Esophagus muscularis mucosa (tissue), 4 donors: ENCODE results near the gene VSTM2B. TPM values are rescaled to one million over a fixed set of nuclear protein-coding genes. Genes with fewer than 3 reads are reported as not detected.

Experiments
- DNase-seq: peaks from one replicate; pipeline ENCODE4 v3.0.0-alpha.2; 2017; ENCODE audit errors: extremely low spot score
- H3K27ac ChIP-seq, 4 donors: fragments of 200-600 bp; sonication (generic); replicated peaks in 1 of 4; 1 replicate in 3 of 4; 2 replicates in 1 of 4; pipeline ENCODE4 v1.5.1; 2016 to 2019; ENCODE audit warnings: mild to moderate bottlenecking in 1 of 4
- H3K27me3 ChIP-seq, 4 donors: fragments of 200-600 bp; sonication (generic); one replicate each; pipeline versions ENCODE4 v1.5.1 to v1.6.0; 2016 to 2019
- H3K36me3 ChIP-seq, 4 donors: fragments of 200-600 bp; sonication (generic); one replicate each; pipeline ENCODE4 v1.5.1; 2016 to 2019
- H3K4me1 ChIP-seq, 4 donors: fragments of 200-600 bp; sonication (generic); one replicate each; pipeline ENCODE4 v1.5.1; 2016 to 2019
- H3K4me3 ChIP-seq, 4 donors: fragments of 200-600 bp; sonication (generic); 1 replicate in 2 of 4; 2 replicates in 2 of 4; pipeline ENCODE4 v1.5.1; 2016 to 2019; ENCODE audit warnings: mild to moderate bottlenecking in 4 of 4, moderate library complexity in 1 of 4
- H3K9me3 ChIP-seq, 4 donors: fragments of 200-600 bp; sonication (generic); 1 replicate in 3 of 4; 2 replicates in 1 of 4; pipeline ENCODE4 v1.5.1; 2016 to 2019
- CTCF ChIP-seq, 3 experiments: fragments of 200-600 bp in 2 of 3; fragments of 450-650 bp in 1 of 3; sonication (generic) in 2 of 3; IDR thresholded peaks; one replicate each; pipeline ENCODE4 v1.5.1; 2017 to 2019; ENCODE audit warnings: antibody characterized with exemption in 3 of 3, mild to moderate bottlenecking in 2 of 3, moderate library complexity in 1 of 3
- EP300 ChIP-seq: sonication (generic); formaldehyde crosslinking; IDR thresholded peaks from one replicate; pipeline ENCODE4 v1.6.1; 2017; ENCODE audit warnings: antibody characterized with exemption
- POLR2A ChIP-seq: fragments of 450-650 bp; IDR thresholded peaks from one replicate; pipeline ENCODE4 v1.6.1; 2017; ENCODE audit warnings: antibody characterized with exemption, moderate library complexity, mild to moderate bottlenecking, low read depth
- POLR2AphosphoS5 ChIP-seq, 2 donors: sonication (generic); formaldehyde crosslinking; IDR thresholded peaks; one replicate each; pipeline ENCODE4 v1.6.1; 2017; ENCODE audit warnings: antibody characterized with exemption in 2 of 2
- WGBS: methylation state at CpG from one replicate; pipeline ENCODE4 v1.1.5; 2018; 5-methylcytosine and 5-hydroxymethylcytosine counted together
- intact Hi-C: fragments of 100-400 bp; cut with DNase I; formaldehyde crosslinking; loops from one replicate; pipeline ENCODE4 v1.15.1; 2023
- total RNA-seq, 4 donors: library from RNA; depleted of rRNA; stranded (reverse); fragments of >200 nt; gene quantifications; one replicate each; pipeline versions ENCODE4 v1.1.0 to v1.2.1, GENCODE V29; 2016

Gene VSTM2B
- total RNA-seq, 4 donors from 2014 or later, result 0.23 to 0.33 TPM; not detected in 2

DNA sequence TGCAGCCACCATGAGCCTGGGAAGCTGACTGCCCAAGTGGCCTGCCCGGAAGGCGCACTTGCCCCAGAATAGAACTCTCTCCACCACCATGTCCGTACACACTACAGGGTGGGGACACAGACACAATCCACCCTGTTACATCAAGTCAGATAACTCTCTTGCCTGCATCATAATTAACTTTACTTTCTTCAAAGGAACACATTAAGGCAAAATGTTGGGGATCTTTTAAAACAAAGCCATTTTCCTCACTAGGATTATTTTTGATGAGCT, 23.3 kb upstream of the VSTM2B start:
- intact Hi-C loops, result no loop called here
- no peak overlapping the region for H3K27ac ChIP-seq

DNA sequence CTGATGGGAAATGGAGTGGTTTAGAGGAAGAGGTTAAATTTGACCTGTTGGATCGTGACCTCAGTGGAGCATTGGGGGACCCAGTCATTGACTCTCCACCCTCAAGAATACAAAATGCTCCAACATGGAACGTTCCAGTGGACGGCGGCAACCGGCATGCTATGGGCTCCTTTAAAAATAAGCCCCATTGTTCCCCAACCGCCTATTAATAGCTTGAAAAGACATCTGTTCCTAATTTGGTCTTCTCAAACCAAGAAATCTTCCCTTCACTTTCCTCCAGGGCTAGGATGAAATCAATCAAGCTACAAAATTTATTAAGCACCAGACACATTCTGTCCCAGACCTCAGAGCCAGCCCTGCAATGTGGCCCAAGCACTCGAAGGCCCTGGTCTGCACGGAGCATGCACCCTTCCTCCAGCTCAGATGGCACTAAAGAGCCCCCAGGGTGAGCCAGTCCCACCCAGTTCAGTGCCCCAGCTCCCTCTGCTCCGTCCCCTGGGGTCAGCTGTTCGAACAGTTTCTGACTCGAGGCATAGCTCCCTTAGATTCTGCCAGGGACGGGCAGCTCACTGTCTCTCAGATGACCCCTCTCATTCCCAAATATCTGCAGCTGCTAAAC, 22.5 kb upstream of the VSTM2B start:
- Histone ChIP-seq H3K36me3 (no peaks in the 10 kb centered on the region), H3K27me3 (peaks cover 0 to 38% (median 0%) of the 10 kb centered on the region in 4 donors), H3K9me3 (no peaks in the 10 kb centered on the region), H3K27ac (no peak overlapping the region), H3K4me1 (no peaks in the 10 kb centered on the region), H3K4me3 (no peak overlapping the region)
- whole genome bisulfite sequencing, result 42% methylated on average over 12 of the region's 12 CpGs
- intact Hi-C loops, result no loop called here
- no peak for DNase-seq
- TF ChIP-seq EP300, result no peak
- no peak for TF ChIP-seq POLR2A
- no peak for TF ChIP-seq CTCF (IDR thresholded peaks at IDR 0.05)
- no peak for TF ChIP-seq POLR2AphosphoS5 (IDR thresholded peaks at IDR 0.05)

More for the DNA sequence above, 23.3 kb upstream of the VSTM2B start:
- no peak for DNase-seq
- no peaks in the 10 kb centered on the region for H3K4me1 ChIP-seq
- H3K4me3 ChIP-seq, result no peak overlapping the region
- H3K36me3 ChIP-seq, result no peaks in the 10 kb centered on the region
- TF ChIP-seq CTCF (IDR thresholded peaks at IDR 0.05), result no peak
- TF ChIP-seq POLR2AphosphoS5 (IDR thresholded peaks at IDR 0.05), result no peak
- TF ChIP-seq POLR2A, result no peak
- TF ChIP-seq EP300, result no peak
- 67% methylated on average over 1 of the region's 3 CpGs for WGBS
- no peaks in the 10 kb centered on the region for H3K9me3 ChIP-seq
- peaks cover 0 to 31% (median 0%) of the 10 kb centered on the region in 4 donors for H3K27me3 ChIP-seq

GRCh38 chr19:29503785-29504184, 22.0 kb upstream of the VSTM2B start:
- TF ChIP-seq EP300 (no peak), POLR2A (no peak)
- Histone ChIP-seq H3K9me3 (no peaks in the 10 kb centered on the region), H3K4me1 (no peaks in the 10 kb centered on the region), H3K27ac (no peak overlapping the region), H3K4me3 (no peak overlapping the region), H3K27me3 (peaks cover 0 to 42% (median 0%) of the 10 kb centered on the region in 4 donors), H3K36me3 (no peaks in the 10 kb centered on the region)
- 80% methylated on average over 10 of the region's 10 CpGs for WGBS
- no peak for DNase-seq
- intact Hi-C loops, result no loop called here

DNA sequence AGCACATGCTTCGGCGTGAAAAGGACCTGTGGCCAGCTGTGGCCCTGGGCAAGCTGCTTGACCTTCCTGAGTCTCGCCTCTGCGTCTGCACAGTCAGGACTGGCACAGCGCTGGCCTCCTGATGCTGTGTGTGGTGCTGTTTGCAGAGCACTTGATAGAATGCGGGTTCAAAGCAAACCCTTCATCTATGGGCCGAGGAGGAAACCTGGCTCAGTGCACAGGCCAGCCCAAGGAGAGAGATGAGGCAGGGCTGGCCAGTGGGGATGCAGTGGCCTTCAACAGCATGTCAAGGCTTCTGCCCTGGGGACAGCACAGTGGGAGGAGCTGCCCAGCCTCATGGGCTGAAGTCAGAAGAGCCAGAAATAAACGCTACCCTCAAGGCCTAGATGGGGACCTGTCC, 21.3 kb upstream of the VSTM2B start:
- WGBS, result 78% methylated on average over 8 of the region's 8 CpGs
- no peak for TF ChIP-seq POLR2A
- no peak for TF ChIP-seq EP300
- no peak for TF ChIP-seq POLR2AphosphoS5 (IDR thresholded peaks at IDR 0.05)
- no peak for TF ChIP-seq CTCF (IDR thresholded peaks at IDR 0.05)
- Histone ChIP-seq H3K27ac (no peak overlapping the region), H3K4me1 (no peaks in the 10 kb centered on the region), H3K9me3 (no peaks in the 10 kb centered on the region), H3K4me3 (no peak overlapping the region), H3K36me3 (no peaks in the 10 kb centered on the region), H3K27me3 (peaks cover 0 to 46% (median 0%) of the 10 kb centered on the region in 4 donors)
- no peak for DNase-seq
- intact Hi-C loops, result no loop called here

DNA sequence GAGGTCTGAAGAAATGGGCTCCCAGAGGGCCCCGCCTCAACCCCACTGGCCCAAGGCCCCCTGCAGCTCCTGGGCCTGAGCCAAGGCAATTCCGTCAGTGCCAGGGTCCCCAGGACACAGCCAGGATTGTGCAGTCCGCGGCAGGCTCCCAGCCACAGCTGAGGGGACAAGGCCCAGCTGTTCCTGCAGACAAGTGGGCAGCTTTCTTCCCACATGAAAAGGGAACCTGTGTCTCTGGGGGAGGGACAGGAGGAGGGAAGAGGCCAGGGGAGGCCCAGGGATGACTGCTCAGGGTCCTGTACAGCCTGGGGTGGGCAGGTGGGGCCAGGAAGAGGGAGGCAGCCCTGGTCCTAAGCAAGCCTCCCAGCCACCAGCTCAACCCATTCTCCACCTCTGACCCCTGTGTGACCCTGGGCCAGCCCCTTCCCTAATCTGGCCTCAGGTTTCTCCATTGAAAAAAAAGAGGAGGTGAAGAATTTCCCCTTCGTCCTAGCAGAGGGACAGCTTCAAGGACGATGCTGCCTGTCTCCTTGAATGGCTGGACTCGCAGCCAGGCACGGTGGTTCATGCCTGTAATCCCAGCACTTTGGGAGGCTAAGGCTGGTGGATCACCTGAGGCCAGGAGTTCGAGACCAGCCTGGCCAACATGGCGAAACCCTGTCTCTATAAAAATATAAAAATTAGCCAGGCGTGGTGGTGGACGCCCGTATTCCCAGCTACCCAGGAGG, 20.5 kb upstream of the VSTM2B start:
- DNase-seq, result no peak

More for the DNA sequence above, 20.5 kb upstream of the VSTM2B start:
- WGBS, result 76% methylated on average over 9 of the region's 13 CpGs
- Histone ChIP-seq H3K9me3 (no peaks in the 10 kb centered on the region), H3K4me1 (no peaks in the 10 kb centered on the region), H3K36me3 (no peaks in the 10 kb centered on the region), H3K27ac (no peak overlapping the region), H3K4me3 (no peak overlapping the region), H3K27me3 (peaks cover 0 to 51% (median 0%) of the 10 kb centered on the region in 4 donors)
- intact Hi-C loops, result no loop called here
- TF ChIP-seq POLR2AphosphoS5 (IDR thresholded peaks at IDR 0.05) (no peak), CTCF (IDR thresholded peaks at IDR 0.05) (no peak), POLR2A (no peak), EP300 (no peak)
